Measurements from ENCODE around the gene COL4A3. TPM values are rescaled to one million over a fixed set of nuclear protein-coding genes. Genes with fewer than 3 reads are reported as not detected.
A peak's percentile ranks its signal among the peaks of the same experiment; 100 is the strongest.

Gene COL4A3
- total RNA-seq (1 to 10 TPM in 2 of 5 donors, under 1 TPM in 3; under 0.01 to 2.9 (median 0.72) TPM), polyA plus RNA-seq (1 to 10 TPM in 2 of 3 donors, under 1 TPM in 1; 0.44 to 1.2 (median 1.1) TPM)
- long read RNA-seq, donor 1: 0 reads
- long read RNA-seq, donor 2: 0 reads
- long read RNA-seq, donor 3: 0 reads
- long read RNA-seq, donor 4: 0 reads
- long read RNA-seq, donor 5: 0 reads
- long read RNA-seq, donor 6: 0 reads
- long read RNA-seq, donor 7: 0 reads
- long read RNA-seq, donor 8: 0 reads
- long read RNA-seq, donor 9: 0 reads
- long read RNA-seq, donor 10: 0 reads

GRCh38 chr2:227163998-227164762, at the start of gene COL4A3, which contains the start of gene COL4A4:
Gene COL4A3 (plus strand): TSS chr2:227164624. CDS start chr2:227164727, 103 bp downstream.
Gene COL4A4 (minus strand): TSS chr2:227164205. CDS start chr2:227147483, 16,722 bp downstream.
- Histone ChIP-seq H3K27me3 (peaks cover 0 to 33% (median 22%) of the 10 kb centered on the region in 3 donors), H3K4me3 (peak within 1 kb of the TSS; percentile 52 to 70 (median 65)), H3K27ac (peak within 1 kb of the TSS; percentile 29 to 63 (median 51)), H3K4me1 (peaks cover 8 to 24% (median 21%) of the 10 kb centered on the region in 4 donors), H3K9me3 (peaks cover 0 to 9% (median 5%) of the 10 kb centered on the region in 4 donors), H3K36me3 (no peaks in the 10 kb centered on the region)
- WGBS, 5 donors: 0 to 2% (median 1%) methylated on average over 30 to 77 of the region's 77 CpGs
- peak; percentile 58 to 67 for DNase-seq
- no peak for TF ChIP-seq EP300 (IDR thresholded peaks at IDR 0.05)
- TF ChIP-seq CTCF (IDR thresholded peaks at IDR 0.05): no peak
- peak in 1 of 3 donors; percentile 41 for TF ChIP-seq POLR2AphosphoS5 (IDR thresholded peaks at IDR 0.05)
- intact Hi-C loops (cut with DNase I; ENCODE audit: low total_unique reads): no loop called here

- DNase-seq: no peak
- H3K9me3 ChIP-seq: no peaks in the 10 kb centered on the region
- no peaks in the 10 kb centered on the region for H3K4me1 ChIP-seq
- WGBS, 5 donors: 62 to 74% (median 66%) methylated on average over 5 of the region's 5 CpGs
- TF ChIP-seq CTCF (IDR thresholded peaks at IDR 0.05) (no peak), POLR2A (IDR thresholded peaks at IDR 0.05) (no peak), POLR2AphosphoS5 (IDR thresholded peaks at IDR 0.05) (no peak), EP300 (IDR thresholded peaks at IDR 0.05) (no peak)
- intact Hi-C loops (cut with DNase I; ENCODE audit: low total_unique reads): no loop called here
- no peak overlapping the region for H3K4me3 ChIP-seq
- no peak overlapping the region for H3K27ac ChIP-seq
- no peaks in the 10 kb centered on the region for H3K27me3 ChIP-seq
- H3K36me3 ChIP-seq: no peaks in the 10 kb centered on the region
Measured at GRCh38 chr2:227115761-227116160, 48.7 kb upstream of the COL4A3 start.

GRCh38 chr2:227117027-227117426, 47.4 kb upstream of the COL4A3 start:
- Histone ChIP-seq H3K4me3 (no peak overlapping the region), H3K36me3 (no peaks in the 10 kb centered on the region), H3K27me3 (no peaks in the 10 kb centered on the region), H3K4me1 (no peaks in the 10 kb centered on the region), H3K27ac (no peak overlapping the region), H3K9me3 (no peaks in the 10 kb centered on the region)
- intact Hi-C loops (cut with DNase I; ENCODE audit: low total_unique reads): no loop called here
- WGBS, 5 donors: 57 to 78% (median 75%) methylated on average over 1 of the region's 1 CpG
- no peak for TF ChIP-seq EP300 (IDR thresholded peaks at IDR 0.05)
- no peak for TF ChIP-seq POLR2AphosphoS5 (IDR thresholded peaks at IDR 0.05)
- TF ChIP-seq CTCF (IDR thresholded peaks at IDR 0.05): no peak
- TF ChIP-seq POLR2A (IDR thresholded peaks at IDR 0.05): no peak
- DNase-seq: no peak

GRCh38 chr2:227117852-227118251, 46.6 kb upstream of the COL4A3 start:
- Histone ChIP-seq H3K36me3 (no peaks in the 10 kb centered on the region), H3K27ac (no peak overlapping the region), H3K4me1 (no peaks in the 10 kb centered on the region), H3K9me3 (no peaks in the 10 kb centered on the region), H3K4me3 (no peak overlapping the region), H3K27me3 (no peaks in the 10 kb centered on the region)
- intact Hi-C loops (cut with DNase I; ENCODE audit: low total_unique reads): no loop called here
- DNase-seq: no peak
- 22 to 38% (median 31%) methylated on average over 3 of the region's 3 CpGs for WGBS, 5 donors
- TF ChIP-seq EP300 (IDR thresholded peaks at IDR 0.05): no peak
- no peak for TF ChIP-seq CTCF (IDR thresholded peaks at IDR 0.05)
- TF ChIP-seq POLR2A (IDR thresholded peaks at IDR 0.05): no peak
- TF ChIP-seq POLR2AphosphoS5 (IDR thresholded peaks at IDR 0.05): no peak

All from stomach (tissue), 19 donors.